Measurements from ENCODE around the gene EFHD1. TPM values are rescaled to one million over a fixed set of nuclear protein-coding genes. Genes with fewer than 3 reads are reported as not detected.

EFHD1 gene
- total RNA-seq, 4 donors from 2014 or later: 6.7 to 22.1 (median 14.0) TPM

DNA sequence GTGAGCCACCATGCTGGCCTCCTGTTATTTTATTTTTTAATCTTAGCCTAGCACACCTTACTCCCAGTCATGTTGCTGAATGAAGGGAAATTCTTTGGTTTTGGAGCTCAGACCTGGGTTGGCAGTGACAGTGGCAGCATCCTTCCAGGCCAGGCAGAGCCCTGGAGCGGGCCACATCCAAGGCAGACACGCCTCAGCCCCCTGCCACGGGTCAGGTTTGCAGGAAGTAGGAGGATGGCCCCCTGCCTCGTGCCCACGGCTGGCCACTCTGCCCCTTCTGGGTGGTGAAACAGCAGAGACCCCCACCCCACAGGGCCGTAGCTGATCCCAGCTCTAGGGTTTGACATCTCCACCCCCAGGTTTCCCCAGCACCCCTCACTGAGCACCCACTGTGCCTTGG lies 11.7 kb downstream of the EFHD1 start:
- no peak for TF ChIP-seq POLR2A (IDR thresholded peaks at IDR 0.05)
- TF ChIP-seq, protein P1, sequence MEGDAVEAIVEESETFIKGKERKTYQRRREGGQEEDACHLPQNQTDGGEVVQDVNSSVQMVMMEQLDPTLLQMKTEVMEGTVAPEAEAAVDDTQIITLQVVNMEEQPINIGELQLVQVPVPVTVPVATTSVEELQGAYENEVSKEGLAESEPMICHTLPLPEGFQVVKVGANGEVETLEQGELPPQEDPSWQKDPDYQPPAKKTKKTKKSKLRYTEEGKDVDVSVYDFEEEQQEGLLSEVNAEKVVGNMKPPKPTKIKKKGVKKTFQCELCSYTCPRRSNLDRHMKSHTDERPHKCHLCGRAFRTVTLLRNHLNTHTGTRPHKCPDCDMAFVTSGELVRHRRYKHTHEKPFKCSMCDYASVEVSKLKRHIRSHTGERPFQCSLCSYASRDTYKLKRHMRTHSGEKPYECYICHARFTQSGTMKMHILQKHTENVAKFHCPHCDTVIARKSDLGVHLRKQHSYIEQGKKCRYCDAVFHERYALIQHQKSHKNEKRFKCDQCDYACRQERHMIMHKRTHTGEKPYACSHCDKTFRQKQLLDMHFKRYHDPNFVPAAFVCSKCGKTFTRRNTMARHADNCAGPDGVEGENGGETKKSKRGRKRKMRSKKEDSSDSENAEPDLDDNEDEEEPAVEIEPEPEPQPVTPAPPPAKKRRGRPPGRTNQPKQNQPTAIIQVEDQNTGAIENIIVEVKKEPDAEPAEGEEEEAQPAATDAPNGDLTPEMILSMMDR (IDR thresholded peaks at IDR 0.05): no peak
- intact Hi-C loops (cut with DNase I; ENCODE audit: low total_unique reads): no loop called here
- no peak overlapping the region for H3K4me3 ChIP-seq (ENCODE audit: low read depth, poor library complexity, severe bottlenecking)
- no peak for DNase-seq (ENCODE audit: low spot score in 2 of 2)
- 87 to 97% methylated on average over 6 of the region's 6 CpGs for WGBS, 2 donors

DNA sequence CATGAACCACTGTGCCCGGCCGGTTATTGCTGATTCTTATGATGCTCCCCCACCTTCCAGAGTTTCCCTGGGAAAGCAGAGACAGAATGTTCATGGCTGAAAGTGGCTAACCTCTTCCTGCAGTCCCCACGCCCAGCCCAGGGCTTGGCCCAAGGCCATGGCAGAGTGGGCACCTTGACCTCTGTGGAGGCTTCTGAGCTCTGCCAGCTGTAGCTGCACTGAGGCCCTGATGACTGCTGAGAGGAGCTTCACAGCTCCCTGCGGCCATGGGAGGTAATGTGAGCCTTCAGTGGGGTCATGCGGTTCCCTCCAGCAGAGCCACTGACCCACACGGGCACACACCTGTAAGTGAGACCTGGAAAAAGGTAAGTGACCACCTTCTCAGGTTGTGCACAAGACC lies 13.3 kb downstream of the EFHD1 start:
- no peak for DNase-seq (ENCODE audit: low spot score in 2 of 2)
- intact Hi-C loops (cut with DNase I; ENCODE audit: low total_unique reads): no loop called here
- 80 to 81% methylated on average over 6 of the region's 6 CpGs for WGBS, 2 donors
- TF ChIP-seq, protein P1 (IDR thresholded peaks at IDR 0.05): no peak
- TF ChIP-seq POLR2A (IDR thresholded peaks at IDR 0.05): no peak
- no peak overlapping the region for H3K4me3 ChIP-seq (ENCODE audit: low read depth, poor library complexity, severe bottlenecking)

DNA sequence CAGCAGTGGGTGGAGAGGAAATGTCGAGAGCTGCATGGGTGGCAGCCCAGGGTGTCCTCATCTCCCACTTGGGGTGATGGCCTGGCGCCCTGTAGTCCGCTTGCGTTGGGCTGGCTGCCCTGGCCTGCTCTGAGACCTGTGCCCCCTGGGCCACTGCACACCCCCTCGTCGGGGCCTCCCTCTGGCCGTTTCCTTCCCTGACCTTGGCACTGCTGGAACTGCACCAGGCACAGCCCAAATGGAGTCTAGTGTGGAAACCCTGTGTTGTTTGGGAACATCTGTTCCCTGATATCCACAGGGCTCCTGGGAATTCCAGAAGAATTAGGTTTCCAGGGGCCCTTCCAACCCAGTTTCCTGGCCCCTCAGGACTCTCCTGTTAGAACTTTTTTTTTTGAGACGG lies 13.9 kb downstream of the EFHD1 start:
- TF ChIP-seq, protein P1 (IDR thresholded peaks at IDR 0.05): no peak
- TF ChIP-seq POLR2A (IDR thresholded peaks at IDR 0.05): no peak
- DNase-seq (ENCODE audit: low spot score in 2 of 2): no peak
- WGBS, 2 donors: 60 to 70% methylated on average over 7 to 8 of the region's 8 CpGs
- no peak overlapping the region for H3K4me3 ChIP-seq (ENCODE audit: low read depth, poor library complexity, severe bottlenecking)
- intact Hi-C loops (cut with DNase I; ENCODE audit: low total_unique reads): no loop called here

DNA sequence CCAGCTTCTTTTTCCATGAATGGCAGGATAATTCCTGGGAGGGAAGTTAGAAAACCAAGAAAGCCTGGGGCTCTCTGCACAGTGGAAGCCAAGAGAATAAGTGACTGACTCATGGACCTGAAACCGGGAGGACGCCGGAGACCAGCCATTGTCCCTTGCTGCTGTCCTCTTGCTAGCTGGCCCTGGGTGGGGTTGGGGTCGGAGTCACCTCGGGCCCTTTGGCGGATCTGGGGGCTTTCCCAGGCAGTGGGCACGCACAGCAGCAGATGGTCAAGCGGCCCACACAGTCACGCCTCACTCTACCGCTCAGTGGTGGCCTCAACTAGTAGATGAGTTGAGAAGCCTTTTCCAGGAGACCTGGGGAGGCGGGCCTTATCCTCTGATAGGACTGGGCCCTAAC lies 15.6 kb downstream of the EFHD1 start:
- no peak for TF ChIP-seq POLR2A (IDR thresholded peaks at IDR 0.05)
- DNase-seq (ENCODE audit: low spot score in 2 of 2): no peak
- intact Hi-C loops (cut with DNase I; ENCODE audit: low total_unique reads): no loop called here
- 84 to 91% methylated on average over 11 of the region's 11 CpGs for WGBS, 2 donors
- H3K4me3 ChIP-seq (ENCODE audit: low read depth, poor library complexity, severe bottlenecking): no peak overlapping the region

DNA sequence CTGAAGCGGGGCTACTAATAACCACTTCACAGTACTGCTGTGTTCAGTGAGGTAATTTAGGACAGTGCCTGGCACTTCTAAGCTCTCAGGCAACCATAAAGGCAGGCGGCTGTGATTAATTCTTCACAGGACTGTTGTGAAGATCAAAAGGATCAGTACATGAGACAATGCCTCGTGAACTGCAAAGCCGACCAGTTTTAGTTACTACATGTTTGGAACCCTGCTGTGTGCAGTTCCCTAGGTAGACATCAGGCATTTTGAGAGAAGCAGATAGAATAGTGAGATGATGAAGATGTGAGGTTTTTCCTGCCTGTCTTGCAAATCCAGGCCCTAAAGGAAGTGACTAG lies 19.1 kb downstream of the EFHD1 start:
- no peak overlapping the region for H3K4me3 ChIP-seq (ENCODE audit: low read depth, poor library complexity, severe bottlenecking)
- 76 to 78% methylated on average over 4 of the region's 4 CpGs for WGBS, 2 donors
- no peak for DNase-seq (ENCODE audit: low spot score in 2 of 2)
- TF ChIP-seq POLR2A (IDR thresholded peaks at IDR 0.05): no peak
- TF ChIP-seq, protein P1 (IDR thresholded peaks at IDR 0.05): no peak
- intact Hi-C loops (cut with DNase I; ENCODE audit: low total_unique reads): no loop called here

DNA sequence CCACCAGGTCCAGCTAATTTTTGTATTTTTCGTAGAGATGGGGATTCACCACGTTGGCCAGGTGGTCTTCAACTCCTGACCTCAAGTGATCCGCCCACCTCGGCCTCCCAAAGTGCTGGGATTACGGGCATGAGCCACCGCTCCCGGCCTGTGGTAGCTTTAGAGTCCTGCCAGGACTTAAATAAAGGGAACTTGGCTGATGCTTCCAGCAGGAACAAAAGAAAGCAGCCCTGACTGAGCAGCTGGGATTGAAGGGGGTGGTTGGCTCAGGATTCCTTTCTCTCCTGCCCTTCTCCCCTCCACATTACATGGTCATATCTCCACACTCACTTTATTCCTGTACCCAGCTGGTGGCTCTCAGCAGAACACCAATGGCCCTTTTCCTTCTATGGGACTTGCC lies 20.0 kb downstream of the EFHD1 start:
- 96% methylated on average over 7 of the region's 7 CpGs for WGBS, 2 donors
- intact Hi-C loops (cut with DNase I; ENCODE audit: low total_unique reads): no loop called here
- DNase-seq (ENCODE audit: low spot score in 2 of 2): no peak
- no peak overlapping the region for H3K4me3 ChIP-seq (ENCODE audit: low read depth, poor library complexity, severe bottlenecking)
- TF ChIP-seq, protein P1 (IDR thresholded peaks at IDR 0.05): no peak
- TF ChIP-seq POLR2A (IDR thresholded peaks at IDR 0.05): no peak

Measured in lower leg skin (tissue), 4 donors.